Stimulated activated naive CD4-positive, alpha-beta T cell treated with Interleukin-2 at 50 U/mL for 16 hours (primary cell): ENCODE measurements around the gene HMGCR.

ENCODE experiments used
- DNase-seq: peaks from one replicate; lab custom pipeline; 2025; lab: John Stamatoyannopoulos, UW

HMGCR gene

DNA sequence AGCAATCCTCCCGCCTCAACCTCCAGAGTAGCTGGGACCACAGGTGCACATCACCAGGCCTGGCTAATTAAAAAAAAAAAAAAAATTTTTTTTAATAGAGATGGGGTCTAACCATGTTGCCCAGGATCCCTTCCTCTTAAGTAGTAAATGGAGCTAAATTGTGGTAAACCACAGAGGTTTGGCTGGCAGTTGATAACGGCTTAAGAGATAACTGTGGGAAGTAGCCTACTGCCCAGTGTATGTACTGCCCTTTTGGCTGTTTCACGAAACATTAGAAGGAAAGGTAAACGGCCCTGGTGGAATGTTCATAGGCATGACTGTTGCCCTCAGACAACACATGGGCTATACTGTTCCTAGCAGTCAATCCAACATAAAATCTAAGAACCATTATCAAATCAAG, 44.4 kb downstream of the HMGCR start:
- no peak for DNase-seq

DNA sequence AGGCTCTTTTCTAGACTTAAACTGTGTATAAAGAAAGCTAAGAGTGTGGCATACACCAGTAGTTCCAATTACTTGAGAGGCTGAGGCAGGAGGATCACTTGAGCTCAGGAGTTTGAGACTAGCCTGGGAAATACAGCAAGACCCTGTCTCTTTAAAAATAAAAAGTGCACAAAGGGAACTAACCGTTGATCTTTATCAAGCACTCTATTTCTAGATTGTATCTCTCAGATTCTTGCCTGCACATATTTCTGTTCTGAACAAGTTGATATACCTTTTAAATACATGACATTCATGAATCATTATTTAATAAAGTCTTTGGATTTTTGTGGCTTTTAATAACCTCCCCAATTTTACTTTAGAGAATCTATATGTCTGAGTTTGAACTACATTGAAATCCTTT, 47.2 kb downstream of the HMGCR start:
- no peak for DNase-seq

DNA sequence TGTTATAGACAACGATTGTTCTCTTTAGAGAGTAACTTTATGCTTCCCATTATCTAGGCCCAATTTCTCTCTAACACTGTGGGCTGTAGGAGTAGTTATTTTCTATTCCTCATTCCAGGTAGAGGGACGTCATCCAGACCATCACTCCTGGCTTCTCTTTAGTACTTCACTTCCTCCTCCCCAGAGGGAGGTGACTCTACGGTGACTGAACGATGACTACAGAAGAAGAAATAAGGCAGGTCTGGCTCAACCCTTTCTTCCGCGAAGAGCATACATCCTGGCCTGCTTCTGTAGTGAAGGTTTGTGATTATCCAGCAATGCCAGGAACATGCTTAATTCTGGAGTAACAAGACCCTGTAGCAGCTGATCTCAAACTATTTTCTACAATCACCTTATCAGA, 50.8 kb downstream of the HMGCR start:
- no peak for DNase-seq

DNA sequence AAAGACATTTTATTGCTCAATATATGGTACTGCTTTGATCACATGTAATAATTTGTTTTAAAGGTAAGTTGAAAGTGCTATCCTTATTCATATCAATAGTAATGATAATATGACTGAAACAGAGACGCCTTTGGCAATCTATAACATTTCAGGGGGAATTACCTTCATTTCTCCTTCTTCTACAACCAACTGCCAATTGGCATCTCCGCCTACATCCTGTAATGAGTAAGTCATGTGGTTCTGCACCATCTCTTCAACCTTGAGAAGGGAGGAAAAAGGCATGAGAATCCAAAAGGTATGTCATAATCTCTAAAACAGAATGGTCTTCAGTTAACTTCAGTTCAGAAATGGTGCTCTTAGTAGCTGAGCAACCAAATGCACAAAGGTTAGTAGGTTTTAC, 52.4 kb downstream of the HMGCR start:
- DNase-seq, result no peak

DNA sequence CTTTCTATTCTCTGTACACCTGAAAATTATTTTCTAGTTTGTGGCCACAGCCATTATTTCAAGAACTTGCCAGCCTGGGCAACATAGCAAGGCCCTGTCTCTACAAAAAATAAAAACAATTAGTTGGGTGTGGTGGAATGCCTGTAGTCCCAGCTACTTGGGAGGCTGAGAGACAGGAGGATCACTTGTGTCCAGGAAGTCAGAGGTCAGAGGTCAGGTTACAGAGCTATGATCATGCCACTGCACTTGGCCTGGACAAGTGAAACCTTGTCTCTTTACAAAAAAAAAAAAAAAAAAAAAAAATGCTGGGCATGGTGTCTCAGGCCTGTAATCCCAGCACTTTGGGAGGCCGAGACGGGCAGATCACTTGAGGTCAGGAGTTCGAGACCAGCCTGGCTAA, 58.3 kb downstream of the HMGCR start:
- DNase-seq, result no peak

DNA sequence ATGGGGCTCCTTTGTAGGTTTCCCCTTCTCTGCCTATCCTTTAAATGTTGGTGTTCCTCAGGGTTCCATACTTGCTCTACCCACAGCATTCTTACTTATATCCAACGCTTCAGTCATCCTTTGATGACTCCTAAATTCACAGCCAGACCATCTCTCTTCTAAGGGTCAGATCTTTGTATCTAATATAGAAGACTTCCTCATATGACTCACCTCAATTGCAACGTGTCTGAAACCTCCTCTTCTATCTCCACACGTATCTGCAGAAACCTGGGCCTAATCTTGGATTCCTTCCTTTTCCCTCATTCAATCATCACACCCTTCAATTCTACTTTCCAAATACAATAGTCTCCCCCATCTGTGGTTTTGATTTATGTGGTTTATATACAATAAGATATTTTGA, 68.3 kb downstream of the HMGCR start:
- no peak for DNase-seq
